Measurements from ENCODE around the gene TC2N.

DNA sequence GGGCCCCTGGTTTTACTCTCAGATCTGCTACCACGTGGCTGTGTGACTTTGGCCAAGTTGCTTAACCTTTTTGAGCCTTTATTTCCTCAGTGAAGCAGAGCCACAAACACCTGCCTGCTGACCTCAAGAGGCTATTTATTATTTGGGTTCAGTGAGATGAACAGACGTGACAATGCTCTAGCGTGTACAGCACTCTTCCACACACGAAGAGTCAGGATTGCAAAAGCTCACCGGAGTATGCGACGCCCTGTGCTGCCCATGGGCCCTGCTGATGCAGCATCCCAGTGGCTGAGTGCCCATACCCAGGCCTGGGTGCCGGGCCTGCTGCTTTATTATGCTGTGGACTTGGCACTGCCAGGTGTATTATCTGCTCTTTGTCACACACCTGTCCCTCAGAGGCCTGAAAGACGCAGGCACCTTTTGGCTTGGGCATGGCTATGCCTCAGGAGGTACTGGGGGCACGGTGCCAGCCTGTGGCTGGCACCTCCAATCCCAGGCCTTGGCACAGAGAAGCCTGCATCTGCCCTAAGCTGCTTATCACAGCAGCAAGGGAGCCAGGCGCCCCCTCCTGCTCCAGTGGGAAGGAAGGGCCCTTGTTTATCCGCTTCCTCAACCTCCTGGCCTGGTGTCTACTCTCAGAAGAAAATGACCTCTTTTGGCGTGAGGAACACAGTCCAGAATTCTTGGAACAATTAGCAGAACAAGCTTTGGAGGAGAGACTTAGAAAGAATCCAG lies 22.3 kb upstream of the TC2N start:
- TF ChIP-seq MXI1 (conservative IDR thresholded peaks at IDR 0.05; ENCODE audit: poor library complexity, severe bottlenecking) (no peak), CTCF (IDR thresholded peaks at IDR 0.05; ENCODE audit: poor library complexity, severe bottlenecking) (no peak), TAF1 (IDR thresholded peaks at IDR 0.05; ENCODE audit: low read depth) (no peak), EP300 (conservative IDR thresholded peaks at IDR 0.05; ENCODE audit: poor library complexity, severe bottlenecking) (no peak), RAD21 (conservative IDR thresholded peaks at IDR 0.05) (no peak), SMC3 (conservative IDR thresholded peaks at IDR 0.05; ENCODE audit: poor library complexity) (no peak), POLR2AphosphoS5 (IDR thresholded peaks at IDR 0.05) (no peak), EZH2 (IDR thresholded peaks at IDR 0.05; ENCODE audit: borderline replicate concordance, insufficient read depth, low read length, poor library complexity, severe bottlenecking) (no peak), REST (IDR thresholded peaks at IDR 0.05; ENCODE audit: borderline replicate concordance) (no peak)

Data from neural cell (in vitro differentiated cells).